Neural cell (in vitro differentiated cells): Measurements from ENCODE around the gene GALNT13. TPM values are rescaled to one million over a fixed set of nuclear protein-coding genes. Genes with fewer than 3 reads are reported as not detected.

ENCODE experiments used
- H2AFZ ChIP-seq: fragments of 200-600, 300-800 bp; sonication (generic), shearing (Covaris generic); 2 replicates; pipeline ENCODE4 v1.6.0; 2014; ENCODE audit warnings: low read depth, mild to moderate bottlenecking, antibody characterized with exemption, low read length, moderate library complexity
- H3F3A ChIP-seq: fragments of 200-600 bp; shearing (Covaris generic); 2 replicates; pipeline ENCODE4 v1.6.1; 2016; ENCODE audit warnings: mild to moderate bottlenecking, moderate library complexity, mixed read lengths, antibody characterized with exemption, low read length; ENCODE audit not compliant: insufficient read depth, poor library complexity, severe bottlenecking
- H3K27ac ChIP-seq: fragments of 200-600, 300-800 bp; sonication (generic), shearing (Covaris generic); 2 replicates; pipeline ENCODE4 v1.5.1; 2014; ENCODE audit warnings: mild to moderate bottlenecking, low read length, moderate library complexity
- H3K27me3 ChIP-seq: fragments of 300-800, 200-600 bp; sonication (generic), shearing (Covaris generic); 2 replicates; pipeline ENCODE4 v1.6.0; 2014; ENCODE audit warnings: mild to moderate bottlenecking, low read depth, low read length, moderate library complexity; ENCODE audit not compliant: insufficient read depth
- H3K36me3 ChIP-seq: fragments of 300-800, 200-600 bp; sonication (generic), shearing (Covaris generic); 2 replicates; pipeline ENCODE4 v1.5.1; 2014; ENCODE audit warnings: mild to moderate bottlenecking, antibody characterized with exemption, low read length, moderate library complexity; ENCODE audit not compliant: insufficient read depth
- H3K4me2 ChIP-seq: fragments of 300-800, 200-600 bp; sonication (generic), shearing (Covaris generic); 2 replicates; pipeline ENCODE4 v1.6.0; 2014; ENCODE audit warnings: mild to moderate bottlenecking, low read length
- H3K4me3 ChIP-seq: fragments of 300-800, 200-600 bp; sonication (generic), shearing (Covaris generic); 2 replicates; pipeline ENCODE4 v1.5.1; 2014; ENCODE audit warnings: mild to moderate bottlenecking, low read length, moderate library complexity
- H3K79me2 ChIP-seq: fragments of 200-600 bp; shearing (Covaris generic); replicated peaks from 2 replicates; pipeline ENCODE4 v1.6.0; 2014; ENCODE audit warnings: mild to moderate bottlenecking, low read length, moderate library complexity; ENCODE audit not compliant: insufficient read depth
- H3K9ac ChIP-seq: fragments of 300-800, 200-600 bp; sonication (generic), shearing (Covaris generic); 2 replicates; pipeline ENCODE4 v1.6.1; 2016; ENCODE audit warnings: mild to moderate bottlenecking, low read length, mixed read lengths
- H3K9me2 ChIP-seq: fragments of 200-600 bp; shearing (Covaris generic); 2 replicates; pipeline ENCODE4 v1.6.1; 2016; ENCODE audit warnings: mild to moderate bottlenecking, low read length, mixed read lengths; ENCODE audit not compliant: insufficient read depth
- H3K9me3 ChIP-seq: fragments of 200-600, 300-800 bp; sonication (generic), shearing (Covaris generic); 2 replicates; pipeline ENCODE4 v1.6.1; 2016; ENCODE audit warnings: mild to moderate bottlenecking, mixed run types, low read length, moderate library complexity, mixed read lengths
- H4K20me1 ChIP-seq: fragments of 200-600 bp; shearing (Covaris generic); 2 replicates; pipeline ENCODE4 v1.6.1; 2016; ENCODE audit warnings: mild to moderate bottlenecking, mixed run types; ENCODE audit not compliant: insufficient read depth
- CTCF ChIP-seq: fragments of 450-650 bp; IDR thresholded peaks from 2 replicates; pipeline ENCODE4 v1.5.1; 2014; ENCODE audit warnings: antibody characterized with exemption, mild to moderate bottlenecking, moderate library complexity; ENCODE audit not compliant: poor library complexity, severe bottlenecking
- EP300 ChIP-seq: fragments of 450-650 bp; conservative IDR thresholded peaks from 2 replicates; pipeline ENCODE4 v1.6.1; 2014; ENCODE audit warnings: antibody characterized with exemption, mild to moderate bottlenecking, moderate library complexity; ENCODE audit not compliant: poor library complexity, severe bottlenecking
- EZH2 ChIP-seq: fragments of 200-600, 300-800 bp; shearing (Covaris generic), sonication (generic); IDR thresholded peaks from 2 replicates; pipeline ENCODE4 v1.6.1; 2014; ENCODE audit warnings: antibody characterized with exemption, low read length, borderline replicate concordance, mild to moderate bottlenecking; ENCODE audit not compliant: insufficient read depth, poor library complexity, severe bottlenecking
- MXI1 ChIP-seq: fragments of 450-650 bp; conservative IDR thresholded peaks from 2 replicates; pipeline ENCODE4 v1.6.1; 2014; ENCODE audit warnings: antibody characterized with exemption, mild to moderate bottlenecking; ENCODE audit not compliant: poor library complexity, severe bottlenecking
- POLR2AphosphoS5 ChIP-seq: IDR thresholded peaks from 2 replicates; pipeline ENCODE4 v1.6.1; 2012
- RAD21 ChIP-seq: fragments of 450-650 bp; conservative IDR thresholded peaks from 2 replicates; pipeline ENCODE4 v1.6.1; 2014; ENCODE audit warnings: antibody characterized with exemption, mild to moderate bottlenecking, moderate library complexity
- REST ChIP-seq: IDR thresholded peaks from 2 replicates; pipeline ENCODE4 v1.6.1; 2012; ENCODE audit warnings: borderline replicate concordance
- SMC3 ChIP-seq: fragments of 450-650 bp; conservative IDR thresholded peaks from 2 replicates; pipeline ENCODE4 v1.6.1; 2014; ENCODE audit warnings: antibody characterized with exemption, mild to moderate bottlenecking, moderate library complexity; ENCODE audit not compliant: poor library complexity
- TAF1 ChIP-seq: IDR thresholded peaks from 2 replicates; pipeline ENCODE4 v1.6.1; 2012; ENCODE audit warnings: low read depth
- polyA plus RNA-seq: library from polyadenylated mRNA; depleted of rRNA; stranded (reverse); fragments of >200 nt; gene quantifications from 2 replicates; pipeline ENCODE4 v1.2.3, GENCODE V29; 2014

Gene GALNT13
- polyA plus RNA-seq, 1 donor from 2014 or later = 12.4 TPM

GRCh38 chr2:154455166-154455565, 583.4 kb downstream of the GALNT13 start:
- Histone ChIP-seq H3K27ac (no peak overlapping the region), H3K79me2 (no peaks in the 10 kb centered on the region), H2AFZ (no peak overlapping the region), H4K20me1 (no peaks in the 10 kb centered on the region), H3K27me3 (peaks cover 13% of the 10 kb centered on the region), H3K4me2 (no peak overlapping the region), H3K9me3 (no peaks in the 10 kb centered on the region), H3K4me3 (no peak overlapping the region), H3K36me3 (no peaks in the 10 kb centered on the region), H3K9me2 (no peaks in the 10 kb centered on the region), H3K9ac (no peak overlapping the region), H3F3A (no peaks in the 10 kb centered on the region)
- TF ChIP-seq TAF1 = no peak
- TF ChIP-seq REST = no peak
- TF ChIP-seq MXI1 = no peak
- TF ChIP-seq RAD21 = no peak
- TF ChIP-seq CTCF = no peak
- TF ChIP-seq POLR2AphosphoS5 = no peak
- TF ChIP-seq EZH2 = no peak
- no peak for TF ChIP-seq EP300
- TF ChIP-seq SMC3 = no peak

GRCh38 chr2:154455866-154456265, 584.1 kb downstream of the GALNT13 start:
- H3K36me3 ChIP-seq = no peaks in the 10 kb centered on the region
- no peaks in the 10 kb centered on the region for H3F3A ChIP-seq
- H4K20me1 ChIP-seq = no peaks in the 10 kb centered on the region
- no peak overlapping the region for H3K4me3 ChIP-seq
- TF ChIP-seq TAF1 (no peak), MXI1 (no peak), SMC3 (no peak), EZH2 (no peak), CTCF (no peak), POLR2AphosphoS5 (no peak), RAD21 (no peak), EP300 (no peak), REST (no peak)
- H2AFZ ChIP-seq = no peak overlapping the region
- no peaks in the 10 kb centered on the region for H3K9me3 ChIP-seq
- H3K79me2 ChIP-seq = no peaks in the 10 kb centered on the region
- no peak overlapping the region for H3K4me2 ChIP-seq
- H3K27me3 ChIP-seq = peaks cover 8% of the 10 kb centered on the region
- no peaks in the 10 kb centered on the region for H3K9me2 ChIP-seq
- no peak overlapping the region for H3K27ac ChIP-seq
- H3K9ac ChIP-seq = no peak overlapping the region
